ENCODE results near the gene IGSF8. TPM values are rescaled to one million over a fixed set of nuclear protein-coding genes. Genes with fewer than 3 reads are reported as not detected.
A peak's percentile ranks its signal among the peaks of the same experiment; 100 is the strongest.

The IGSF8 gene
- total RNA-seq, 2 donors from 2014 or later = 34.5 to 35.9 TPM

GRCh38 chr1:160104486-160104885 is 6.1 kb upstream of the IGSF8 start:
- H3K36me3 Mint-ChIP-seq (ENCODE audit: low read depth) = no peaks in the 10 kb centered on the region
- no peak overlapping the region for H3K27ac ChIP-seq (ENCODE audit: low read depth, low read length)
- H3K9ac ChIP-seq (ENCODE audit: extremely low read depth, low read length, poor library complexity, severe bottlenecking) = no peak overlapping the region
- H3K36me3 ChIP-seq (ENCODE audit: control insufficient read depth, insufficient read depth, low read length) = no peaks in the 10 kb centered on the region
- H3K9me3 ChIP-seq (ENCODE audit: control insufficient read depth, low read length) = no peaks in the 10 kb centered on the region
- no peak for TF ChIP-seq CTCF (conservative IDR thresholded peaks at IDR 0.05)
- peaks cover 5% of the 10 kb centered on the region for H3K4me1 ChIP-seq (ENCODE audit: control insufficient read depth, insufficient read depth, low read length)
- no peak overlapping the region for H3K27ac Mint-ChIP-seq
- WGBS, 2 experiments (ENCODE audit: insufficient coverage in 1 of 2, insufficient read length in 1 of 2) = 79 to 83% methylated on average over 3 of the region's 3 CpGs
- H3K4me3 Mint-ChIP-seq = no peak overlapping the region
- no peaks in the 10 kb centered on the region for H3K27me3 ChIP-seq (ENCODE audit: control insufficient read depth, insufficient read depth, low read length, poor library complexity, severe bottlenecking)
- no peak overlapping the region for H3K4me3 ChIP-seq (ENCODE audit: low read length)
- H3K4me1 Mint-ChIP-seq = peaks cover 16% of the 10 kb centered on the region
- DNase-seq = no peak
- peaks cover 1% of the 10 kb centered on the region for H3K27me3 Mint-ChIP-seq (ENCODE audit: insufficient read depth)
- H3K9me3 Mint-ChIP-seq = no peaks in the 10 kb centered on the region

GRCh38 chr1:160103658-160104408 is 5.4 kb upstream of the IGSF8 start:
- Mint-ChIP-seq H3K4me3 (no peak overlapping the region), H3K9me3 (no peaks in the 10 kb centered on the region), H3K4me1 (peaks cover 11% of the 10 kb centered on the region), H3K36me3 (ENCODE audit: low read depth) (no peaks in the 10 kb centered on the region), H3K27ac (no peak overlapping the region), H3K27me3 (ENCODE audit: insufficient read depth) (peaks cover 1% of the 10 kb centered on the region)
- no peak for TF ChIP-seq CTCF (conservative IDR thresholded peaks at IDR 0.05)
- no peak overlapping the region for H3K4me3 ChIP-seq (ENCODE audit: low read length)
- H3K27ac ChIP-seq (ENCODE audit: low read depth, low read length) = no peak overlapping the region
- WGBS, 2 experiments (ENCODE audit: insufficient coverage in 1 of 2, insufficient read length in 1 of 2) = 50 to 100% methylated on average over 1 to 5 of the region's 6 CpGs
- H3K36me3 ChIP-seq (ENCODE audit: control insufficient read depth, insufficient read depth, low read length) = no peaks in the 10 kb centered on the region
- H3K27me3 ChIP-seq (ENCODE audit: control insufficient read depth, insufficient read depth, low read length, poor library complexity, severe bottlenecking) = no peaks in the 10 kb centered on the region
- no peak overlapping the region for H3K9ac ChIP-seq (ENCODE audit: extremely low read depth, low read length, poor library complexity, severe bottlenecking)
- DNase-seq = peak; percentile 61
- no peaks in the 10 kb centered on the region for H3K9me3 ChIP-seq (ENCODE audit: control insufficient read depth, low read length)
- peaks cover 4% of the 10 kb centered on the region for H3K4me1 ChIP-seq (ENCODE audit: control insufficient read depth, insufficient read depth, low read length)

- Mint-ChIP-seq H3K4me1 (peaks cover 17% of the 10 kb centered on the region), H3K9me3 (no peaks in the 10 kb centered on the region), H3K27me3 (ENCODE audit: insufficient read depth) (peaks cover 1% of the 10 kb centered on the region), H3K36me3 (ENCODE audit: low read depth) (no peaks in the 10 kb centered on the region), H3K27ac (no peak overlapping the region), H3K4me3 (no peak overlapping the region)
- TF ChIP-seq CTCF (conservative IDR thresholded peaks at IDR 0.05) = no peak
- H3K9ac ChIP-seq (ENCODE audit: extremely low read depth, low read length, poor library complexity, severe bottlenecking) = no peak overlapping the region
- no peak overlapping the region for H3K4me3 ChIP-seq (ENCODE audit: low read length)
- no peak for DNase-seq
- no peaks in the 10 kb centered on the region for H3K9me3 ChIP-seq (ENCODE audit: control insufficient read depth, low read length)
- H3K27me3 ChIP-seq (ENCODE audit: control insufficient read depth, insufficient read depth, low read length, poor library complexity, severe bottlenecking) = no peaks in the 10 kb centered on the region
- H3K4me1 ChIP-seq (ENCODE audit: control insufficient read depth, insufficient read depth, low read length) = peaks cover 4% of the 10 kb centered on the region
- WGBS, 2 experiments (ENCODE audit: insufficient coverage in 1 of 2, insufficient read length in 1 of 2) = 87 to 90% methylated on average over 6 to 9 of the region's 9 CpGs
- no peak overlapping the region for H3K27ac ChIP-seq (ENCODE audit: low read depth, low read length)
- H3K36me3 ChIP-seq (ENCODE audit: control insufficient read depth, insufficient read depth, low read length) = no peaks in the 10 kb centered on the region
Measured at GRCh38 chr1:160101717-160102522, 3.5 kb upstream of the IGSF8 start.

Measured in endodermal cell (in vitro differentiated cells).